Smooth muscle cell (in vitro differentiated cells): ENCODE results near the gene ARMH3. TPM values are rescaled to one million over a fixed set of nuclear protein-coding genes. Genes with fewer than 3 reads are reported as not detected.

ENCODE experiments used
- DNase-seq: peaks from one replicate; lab custom pipeline; 2025; ENCODE audit not compliant: unreplicated experiment; lab: John Stamatoyannopoulos, UW
- H2AFZ ChIP-seq: fragments of 200-600 bp; sonication (generic); 2 replicates; pipeline ENCODE4 v1.6.0; 2016; ENCODE audit warnings: antibody characterized with exemption, low read depth, mild to moderate bottlenecking
- H3F3A ChIP-seq: fragments of 200-600 bp; sonication (generic); 2 replicates; pipeline ENCODE4 v1.6.0; 2017; ENCODE audit warnings: antibody characterized with exemption, low read depth
- H3K27ac ChIP-seq: fragments of 200-600 bp; sonication (generic); 2 replicates; pipeline ENCODE4 v1.5.1; 2016; ENCODE audit warnings: low read depth, mild to moderate bottlenecking
- H3K27me3 ChIP-seq: fragments of 200-600 bp; sonication (generic); 2 replicates; pipeline ENCODE4 v1.6.1; 2016; ENCODE audit warnings: low read depth, mild to moderate bottlenecking
- H3K36me3 ChIP-seq: fragments of 200-600 bp; sonication (generic); 2 replicates; pipeline ENCODE4 v1.5.1; 2016; ENCODE audit warnings: low read depth
- H3K4me1 ChIP-seq: fragments of 200-600 bp; sonication (generic); 2 replicates; pipeline ENCODE4 v1.5.1; 2016; ENCODE audit warnings: low read depth
- H3K4me2 ChIP-seq: fragments of 200-600 bp; sonication (generic); 2 replicates; pipeline ENCODE4 v1.6.0; 2016; ENCODE audit warnings: mild to moderate bottlenecking
- H3K4me3 ChIP-seq: fragments of 200-600 bp; sonication (generic); 2 replicates; pipeline ENCODE4 v1.5.1; 2016; ENCODE audit warnings: mild to moderate bottlenecking
- H3K79me2 ChIP-seq: fragments of 200-600 bp; sonication (generic); 2 replicates; pipeline ENCODE4 v1.6.0; 2016; ENCODE audit warnings: low read depth, mild to moderate bottlenecking
- H3K9ac ChIP-seq: fragments of 200-600 bp; sonication (generic); 2 replicates; pipeline ENCODE4 v1.6.0; 2016; ENCODE audit warnings: low read depth
- H3K9me3 ChIP-seq: fragments of 200-600 bp; sonication (generic); replicated peaks from 2 replicates; pipeline ENCODE4 v1.5.1; 2016; ENCODE audit warnings: low read depth
- H4K20me1 ChIP-seq: fragments of 200-600 bp; sonication (generic); 2 replicates; pipeline ENCODE4 v1.6.0; 2016; ENCODE audit warnings: low read depth
- WGBS: methylation state at CpG from one replicate; pipeline ENCODE4 v1.1.7; 2016; ENCODE audit warnings: low lambda C conversion rate; 5-methylcytosine and 5-hydroxymethylcytosine counted together
- polyA plus RNA-seq: library from polyadenylated mRNA; unstranded; fragments of >200 nt; fragmentation: Nextera tagmentation; extraction: Ambion mirVana; gene quantifications from 2 replicates; pipeline ENCODE4 v1.2.1, GENCODE V29; 2016
- total RNA-seq: library from RNA; depleted of rRNA; stranded (reverse); fragments of >200 nt; gene quantifications from 2 replicates; pipeline ENCODE4 v1.2.3, GENCODE V29; 2014
- TF ChIP-seq, protein P1 (sequence below): fragments of 200-600 bp; sonication (generic); IDR thresholded peaks from 2 replicates; pipeline ENCODE4 v1.5.1; 2017; ENCODE audit warnings: borderline replicate concordance, mild to moderate bottlenecking, antibody characterized with exemption; ENCODE audit not compliant: insufficient read depth, poor library complexity, severe bottlenecking

The ARMH3 gene
- total and polyA plus RNA-seq, 2 experiments from 2014 or later = 7.6 to 10.8 TPM

DNA sequence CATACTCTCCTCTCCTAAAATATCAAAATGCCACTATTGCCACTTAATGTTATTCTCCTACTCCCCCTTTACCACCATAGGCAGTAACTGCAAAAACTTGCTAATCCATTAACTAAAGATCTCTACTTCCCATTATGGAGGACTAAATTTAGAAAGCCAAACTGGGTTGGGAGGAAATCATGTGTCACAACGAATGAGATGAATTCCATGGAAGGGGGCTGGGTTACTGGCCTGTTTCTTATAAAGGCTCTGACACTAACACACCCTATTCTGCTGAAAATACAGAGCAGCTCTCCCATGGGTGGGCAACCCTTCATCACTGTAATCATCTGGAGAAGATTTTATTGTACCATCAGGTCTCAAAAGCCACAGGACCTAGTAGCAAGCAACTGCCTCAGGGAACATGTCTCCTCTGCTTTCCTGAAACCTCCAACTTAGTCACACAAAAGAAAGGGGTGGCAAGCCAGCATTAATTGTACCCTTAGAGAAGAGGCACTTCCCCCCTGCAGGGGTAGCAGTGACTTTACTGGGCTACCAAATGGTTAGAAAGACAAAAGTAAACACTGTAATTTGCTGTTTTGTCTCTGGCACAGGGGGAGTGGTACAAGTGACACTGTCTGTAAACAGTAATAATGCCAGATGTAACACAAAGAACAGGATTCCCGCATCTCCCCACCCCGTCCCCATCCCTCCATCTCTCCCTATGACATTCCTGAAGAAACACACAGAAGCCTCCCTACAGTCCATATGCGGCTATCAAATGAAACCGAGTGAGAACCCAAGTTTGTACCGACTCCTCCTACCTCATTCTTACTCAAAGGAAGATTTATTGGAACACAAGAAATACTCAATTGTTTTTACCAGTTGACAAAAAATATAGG lies 81.6 kb downstream of the ARMH3 start:
- no peak for DNase-seq
- 77% methylated on average over 6 of the region's 6 CpGs for WGBS
- no peaks in the 10 kb centered on the region for H3F3A ChIP-seq
- H4K20me1 ChIP-seq = peaks cover 10% of the 10 kb centered on the region
- H3K4me3 ChIP-seq = no peak overlapping the region
- no peak overlapping the region for H3K9ac ChIP-seq
- no peaks in the 10 kb centered on the region for H3K79me2 ChIP-seq
- peaks cover 15% of the 10 kb centered on the region for H3K4me1 ChIP-seq
- TF ChIP-seq, protein P1, sequence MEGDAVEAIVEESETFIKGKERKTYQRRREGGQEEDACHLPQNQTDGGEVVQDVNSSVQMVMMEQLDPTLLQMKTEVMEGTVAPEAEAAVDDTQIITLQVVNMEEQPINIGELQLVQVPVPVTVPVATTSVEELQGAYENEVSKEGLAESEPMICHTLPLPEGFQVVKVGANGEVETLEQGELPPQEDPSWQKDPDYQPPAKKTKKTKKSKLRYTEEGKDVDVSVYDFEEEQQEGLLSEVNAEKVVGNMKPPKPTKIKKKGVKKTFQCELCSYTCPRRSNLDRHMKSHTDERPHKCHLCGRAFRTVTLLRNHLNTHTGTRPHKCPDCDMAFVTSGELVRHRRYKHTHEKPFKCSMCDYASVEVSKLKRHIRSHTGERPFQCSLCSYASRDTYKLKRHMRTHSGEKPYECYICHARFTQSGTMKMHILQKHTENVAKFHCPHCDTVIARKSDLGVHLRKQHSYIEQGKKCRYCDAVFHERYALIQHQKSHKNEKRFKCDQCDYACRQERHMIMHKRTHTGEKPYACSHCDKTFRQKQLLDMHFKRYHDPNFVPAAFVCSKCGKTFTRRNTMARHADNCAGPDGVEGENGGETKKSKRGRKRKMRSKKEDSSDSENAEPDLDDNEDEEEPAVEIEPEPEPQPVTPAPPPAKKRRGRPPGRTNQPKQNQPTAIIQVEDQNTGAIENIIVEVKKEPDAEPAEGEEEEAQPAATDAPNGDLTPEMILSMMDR = no peak
- no peak overlapping the region for H2AFZ ChIP-seq
- no peak overlapping the region for H3K4me2 ChIP-seq
- no peak overlapping the region for H3K27ac ChIP-seq
- no peaks in the 10 kb centered on the region for H3K9me3 ChIP-seq
- H3K36me3 ChIP-seq = peaks cover 3% of the 10 kb centered on the region
- H3K27me3 ChIP-seq = no peaks in the 10 kb centered on the region

- TF ChIP-seq, protein P1 = no peak
- Histone ChIP-seq H3K4me3 (no peak overlapping the region), H3K27ac (no peak overlapping the region), H4K20me1 (peaks cover 10% of the 10 kb centered on the region), H3K79me2 (no peaks in the 10 kb centered on the region), H3K9me3 (no peaks in the 10 kb centered on the region), H3K9ac (no peak overlapping the region), H3F3A (no peaks in the 10 kb centered on the region), H3K4me1 (peaks cover 15% of the 10 kb centered on the region), H2AFZ (no peak overlapping the region), H3K36me3 (peaks cover under 1% of the 10 kb centered on the region), H3K4me2 (no peak overlapping the region), H3K27me3 (no peaks in the 10 kb centered on the region)
- DNase-seq = no peak
- 67% methylated on average over 9 of the region's 9 CpGs for WGBS
Observed at GRCh38 chr10:101972761-101973160, 83.2 kb downstream of the ARMH3 start.

GRCh38 chr10:101969412-101969922 lies 86.5 kb downstream of the ARMH3 start:
- Histone ChIP-seq H4K20me1 (peaks cover 17% of the 10 kb centered on the region), H3K4me3 (no peak overlapping the region), H3K4me1 (peaks cover 13% of the 10 kb centered on the region), H3K4me2 (no peak overlapping the region), H3K9ac (no peak overlapping the region), H3K79me2 (no peaks in the 10 kb centered on the region), H3K36me3 (no peaks in the 10 kb centered on the region), H3K27ac (no peak overlapping the region), H3F3A (peaks cover 5% of the 10 kb centered on the region), H3K9me3 (no peaks in the 10 kb centered on the region), H3K27me3 (no peaks in the 10 kb centered on the region), H2AFZ (no peak overlapping the region)
- TF ChIP-seq, protein P1 = no peak
- no peak for DNase-seq
- 46% methylated on average over 4 of the region's 4 CpGs for WGBS

DNA sequence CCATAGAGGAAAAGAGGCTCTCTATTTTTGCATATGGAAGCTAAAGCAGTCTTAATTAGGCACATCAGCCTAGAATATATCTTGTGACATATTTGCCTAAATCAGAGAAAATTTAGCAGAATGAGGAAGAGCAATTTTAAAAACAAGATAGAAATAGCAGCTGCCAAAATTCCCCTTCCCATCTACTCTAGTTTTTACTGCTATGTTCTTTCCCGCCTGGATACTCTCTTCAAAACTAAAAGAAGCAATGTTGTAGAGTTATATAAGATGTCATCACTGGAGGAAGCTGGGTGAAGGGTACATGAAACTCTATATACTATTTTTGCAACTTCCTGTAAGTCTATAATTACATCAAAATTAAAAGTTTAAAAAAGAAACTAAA lies 87.0 kb downstream of the ARMH3 start:
- Histone ChIP-seq H3K9me3 (no peaks in the 10 kb centered on the region), H3K79me2 (no peaks in the 10 kb centered on the region), H2AFZ (no peak overlapping the region), H3K27me3 (no peaks in the 10 kb centered on the region), H3K36me3 (no peaks in the 10 kb centered on the region), H3K4me1 (peaks cover 7% of the 10 kb centered on the region), H3K4me3 (no peak overlapping the region), H3K4me2 (no peak overlapping the region), H4K20me1 (peaks cover 17% of the 10 kb centered on the region), H3K27ac (no peak overlapping the region), H3F3A (peaks cover 5% of the 10 kb centered on the region), H3K9ac (no peak overlapping the region)
- no peak for DNase-seq
- 96% methylated on average over 1 of the region's 1 CpG for WGBS
- TF ChIP-seq, protein P1 = no peak
